Measurements from ENCODE around the gene FUBP3.

Gene FUBP3

DNA sequence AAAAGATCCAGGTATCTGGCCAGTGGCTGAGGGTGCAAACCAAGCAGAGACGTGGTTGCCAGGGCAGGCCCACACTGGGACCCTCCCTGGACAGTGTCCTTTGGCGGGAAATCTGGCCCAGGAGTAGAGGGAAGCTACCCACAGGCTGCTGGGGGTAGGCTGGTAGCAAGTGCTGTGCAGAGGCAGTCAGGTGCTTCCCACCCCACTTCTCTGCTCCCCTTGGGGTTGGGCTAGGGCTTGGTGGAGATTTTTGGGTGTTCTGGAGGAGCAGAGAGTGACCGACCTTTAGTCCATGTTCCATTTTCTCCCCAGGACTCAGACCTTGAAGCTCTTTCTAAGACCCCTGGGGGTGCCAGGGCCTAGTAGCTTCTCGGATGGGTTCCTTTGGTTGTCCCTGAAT lies 90.6 kb downstream of the FUBP3 start:
- H3K27me3 ChIP-seq (ENCODE audit: insufficient read depth, poor library complexity, severe bottlenecking): peaks cover 28% of the 10 kb centered on the region
- DNase-seq (ENCODE audit: low read depth in 1 of 2, low spot score in 1 of 2): no peak
- H3K4me3 ChIP-seq (replicated peaks; ENCODE audit: insufficient read depth, low read length): no peak overlapping the region
- TF ChIP-seq GABPA (IDR thresholded peaks at IDR 0.05; ENCODE audit: low read depth): no peak
- TF ChIP-seq POLR2AphosphoS5 (IDR thresholded peaks at IDR 0.05; ENCODE audit: low read depth): no peak
- TF ChIP-seq SPI1 (IDR thresholded peaks at IDR 0.05; ENCODE audit: borderline replicate concordance, low read depth): no peak
- TF ChIP-seq, protein P1, sequence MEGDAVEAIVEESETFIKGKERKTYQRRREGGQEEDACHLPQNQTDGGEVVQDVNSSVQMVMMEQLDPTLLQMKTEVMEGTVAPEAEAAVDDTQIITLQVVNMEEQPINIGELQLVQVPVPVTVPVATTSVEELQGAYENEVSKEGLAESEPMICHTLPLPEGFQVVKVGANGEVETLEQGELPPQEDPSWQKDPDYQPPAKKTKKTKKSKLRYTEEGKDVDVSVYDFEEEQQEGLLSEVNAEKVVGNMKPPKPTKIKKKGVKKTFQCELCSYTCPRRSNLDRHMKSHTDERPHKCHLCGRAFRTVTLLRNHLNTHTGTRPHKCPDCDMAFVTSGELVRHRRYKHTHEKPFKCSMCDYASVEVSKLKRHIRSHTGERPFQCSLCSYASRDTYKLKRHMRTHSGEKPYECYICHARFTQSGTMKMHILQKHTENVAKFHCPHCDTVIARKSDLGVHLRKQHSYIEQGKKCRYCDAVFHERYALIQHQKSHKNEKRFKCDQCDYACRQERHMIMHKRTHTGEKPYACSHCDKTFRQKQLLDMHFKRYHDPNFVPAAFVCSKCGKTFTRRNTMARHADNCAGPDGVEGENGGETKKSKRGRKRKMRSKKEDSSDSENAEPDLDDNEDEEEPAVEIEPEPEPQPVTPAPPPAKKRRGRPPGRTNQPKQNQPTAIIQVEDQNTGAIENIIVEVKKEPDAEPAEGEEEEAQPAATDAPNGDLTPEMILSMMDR (IDR thresholded peaks at IDR 0.05; ENCODE audit: insufficient read depth, low read length): no peak
- TF ChIP-seq, protein P2, sequence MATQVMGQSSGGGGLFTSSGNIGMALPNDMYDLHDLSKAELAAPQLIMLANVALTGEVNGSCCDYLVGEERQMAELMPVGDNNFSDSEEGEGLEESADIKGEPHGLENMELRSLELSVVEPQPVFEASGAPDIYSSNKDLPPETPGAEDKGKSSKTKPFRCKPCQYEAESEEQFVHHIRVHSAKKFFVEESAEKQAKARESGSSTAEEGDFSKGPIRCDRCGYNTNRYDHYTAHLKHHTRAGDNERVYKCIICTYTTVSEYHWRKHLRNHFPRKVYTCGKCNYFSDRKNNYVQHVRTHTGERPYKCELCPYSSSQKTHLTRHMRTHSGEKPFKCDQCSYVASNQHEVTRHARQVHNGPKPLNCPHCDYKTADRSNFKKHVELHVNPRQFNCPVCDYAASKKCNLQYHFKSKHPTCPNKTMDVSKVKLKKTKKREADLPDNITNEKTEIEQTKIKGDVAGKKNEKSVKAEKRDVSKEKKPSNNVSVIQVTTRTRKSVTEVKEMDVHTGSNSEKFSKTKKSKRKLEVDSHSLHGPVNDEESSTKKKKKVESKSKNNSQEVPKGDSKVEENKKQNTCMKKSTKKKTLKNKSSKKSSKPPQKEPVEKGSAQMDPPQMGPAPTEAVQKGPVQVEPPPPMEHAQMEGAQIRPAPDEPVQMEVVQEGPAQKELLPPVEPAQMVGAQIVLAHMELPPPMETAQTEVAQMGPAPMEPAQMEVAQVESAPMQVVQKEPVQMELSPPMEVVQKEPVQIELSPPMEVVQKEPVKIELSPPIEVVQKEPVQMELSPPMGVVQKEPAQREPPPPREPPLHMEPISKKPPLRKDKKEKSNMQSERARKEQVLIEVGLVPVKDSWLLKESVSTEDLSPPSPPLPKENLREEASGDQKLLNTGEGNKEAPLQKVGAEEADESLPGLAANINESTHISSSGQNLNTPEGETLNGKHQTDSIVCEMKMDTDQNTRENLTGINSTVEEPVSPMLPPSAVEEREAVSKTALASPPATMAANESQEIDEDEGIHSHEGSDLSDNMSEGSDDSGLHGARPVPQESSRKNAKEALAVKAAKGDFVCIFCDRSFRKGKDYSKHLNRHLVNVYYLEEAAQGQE (IDR thresholded peaks at IDR 0.05; ENCODE audit: insufficient replicate concordance, low read depth): no peak
- H3K27ac ChIP-seq (replicated peaks): no peak overlapping the region

DNA sequence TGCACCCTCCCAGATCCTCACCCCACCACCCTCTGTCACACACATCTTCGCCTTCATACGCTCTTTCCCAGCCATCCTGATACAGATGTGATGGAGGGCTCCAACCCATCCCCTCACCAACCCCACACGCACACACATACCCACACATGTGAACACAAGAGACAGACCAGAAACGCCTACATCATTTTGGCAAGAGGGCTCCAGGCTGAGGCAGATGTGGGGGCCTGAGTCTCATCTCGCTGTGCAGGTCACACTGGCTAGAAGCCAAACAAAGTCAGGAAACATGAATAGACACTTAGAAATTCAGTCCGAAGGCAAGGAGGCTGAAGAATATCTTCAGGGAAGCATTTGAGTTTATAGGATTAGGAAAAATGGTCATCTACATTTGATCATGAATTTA lies 91.3 kb downstream of the FUBP3 start:
- Histone ChIP-seq H3K27ac (replicated peaks) (no peak overlapping the region), H3K27me3 (ENCODE audit: insufficient read depth, poor library complexity, severe bottlenecking) (peaks cover 23% of the 10 kb centered on the region), H3K4me3 (replicated peaks; ENCODE audit: insufficient read depth, low read length) (no peak overlapping the region)
- no peak for DNase-seq (ENCODE audit: low read depth in 1 of 2, low spot score in 1 of 2)
- TF ChIP-seq, protein P1 (IDR thresholded peaks at IDR 0.05; ENCODE audit: insufficient read depth, low read length): no peak
- TF ChIP-seq POLR2AphosphoS5 (IDR thresholded peaks at IDR 0.05; ENCODE audit: low read depth) (no peak), SPI1 (IDR thresholded peaks at IDR 0.05; ENCODE audit: borderline replicate concordance, low read depth) (no peak), GABPA (IDR thresholded peaks at IDR 0.05; ENCODE audit: low read depth) (no peak)
- TF ChIP-seq, protein P2 (IDR thresholded peaks at IDR 0.05; ENCODE audit: insufficient replicate concordance, low read depth): no peak

DNA sequence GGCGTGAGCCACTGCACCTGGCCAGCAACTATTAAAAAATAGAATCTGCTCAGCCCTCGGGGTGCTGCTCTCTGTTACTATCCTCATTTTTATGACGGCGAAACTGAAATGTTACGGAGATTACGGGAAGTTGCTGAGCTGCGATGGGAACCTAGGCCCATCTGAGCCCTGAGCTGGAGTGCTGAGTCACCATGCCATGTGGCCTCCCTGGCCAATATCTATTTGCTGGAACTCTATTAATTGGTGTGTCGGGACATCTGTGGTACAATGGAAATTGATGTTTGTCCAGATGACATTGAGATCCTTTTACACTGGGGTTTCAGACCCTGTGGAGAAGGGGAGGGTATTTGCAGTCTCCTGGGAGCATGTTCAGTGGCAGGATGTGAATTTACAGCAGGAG lies 93.1 kb downstream of the FUBP3 start:
- Histone ChIP-seq H3K27me3 (ENCODE audit: insufficient read depth, poor library complexity, severe bottlenecking) (peaks cover 5% of the 10 kb centered on the region), H3K4me3 (replicated peaks; ENCODE audit: insufficient read depth, low read length) (no peak overlapping the region), H3K27ac (replicated peaks) (no peak overlapping the region)
- no peak for TF ChIP-seq POLR2AphosphoS5 (IDR thresholded peaks at IDR 0.05; ENCODE audit: low read depth)
- TF ChIP-seq, protein P2 (IDR thresholded peaks at IDR 0.05; ENCODE audit: insufficient replicate concordance, low read depth): no peak
- no peak for TF ChIP-seq GABPA (IDR thresholded peaks at IDR 0.05; ENCODE audit: low read depth)
- TF ChIP-seq, protein P1 (IDR thresholded peaks at IDR 0.05; ENCODE audit: insufficient read depth, low read length): no peak
- no peak for TF ChIP-seq SPI1 (IDR thresholded peaks at IDR 0.05; ENCODE audit: borderline replicate concordance, low read depth)
- DNase-seq (ENCODE audit: low read depth in 1 of 2, low spot score in 1 of 2): no peak
